Midbrain (tissue), 1 donor: ENCODE measurements around the gene KCNIP3.

ENCODE experiments used
- DNase-seq: peaks from one replicate; lab custom pipeline; 2025; lab: John Stamatoyannopoulos, UW

The KCNIP3 gene

DNA sequence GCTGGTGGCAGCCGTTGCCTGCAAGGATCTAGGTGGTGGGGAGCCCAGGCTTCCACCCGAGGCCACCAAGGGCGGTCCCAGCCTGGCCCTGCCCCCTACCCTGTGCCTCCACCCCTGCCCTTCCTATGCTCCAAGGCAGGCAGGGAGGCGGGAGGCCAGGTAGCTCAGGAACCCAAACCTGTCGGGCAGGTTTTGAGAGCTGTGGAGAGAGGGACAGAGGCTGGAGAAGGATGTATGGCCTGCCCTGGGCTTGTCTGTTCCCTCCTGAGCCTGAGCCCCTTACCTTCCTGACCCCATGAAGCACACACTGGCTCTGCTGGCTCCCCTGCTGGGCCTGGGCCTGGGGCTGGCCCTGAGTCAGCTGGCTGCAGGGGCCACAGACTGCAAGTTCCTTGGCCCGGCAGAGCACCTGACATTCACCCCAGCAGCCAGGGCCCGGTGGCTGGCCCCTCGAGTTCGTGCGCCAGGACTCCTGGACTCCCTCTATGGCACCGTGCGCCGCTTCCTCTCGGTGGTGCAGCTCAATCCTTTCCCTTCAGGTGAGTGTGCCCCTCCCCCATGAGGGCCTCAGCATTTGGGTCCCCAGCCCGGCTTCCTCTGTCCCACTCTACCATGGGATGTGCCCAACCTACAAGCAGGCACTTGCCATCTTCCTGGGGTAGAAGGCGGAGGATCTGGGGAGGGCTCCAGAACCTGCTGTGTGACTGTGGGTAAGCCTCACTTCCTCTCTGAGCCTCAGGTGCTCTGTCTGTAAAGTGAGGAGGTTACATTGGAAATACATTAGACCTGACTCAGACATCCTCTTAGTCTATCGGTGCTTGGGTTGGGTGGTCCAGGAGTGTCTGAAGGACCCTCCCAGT lies 22.6 kb upstream of the KCNIP3 start, which contains the start of gene PROM2:
Gene PROM2 (plus strand): TSS at position 159 of the 860 bp plus-strand sequence. CDS start 137 bp downstream, at position 296.
- DNase-seq, result no peak

- DNase-seq, result no peak
Observed at GRCh38 chr2:95275151-95275515, 22.0 kb upstream of the KCNIP3 start.

- no peak for DNase-seq
Observed at GRCh38 chr2:95275601-95276243, 21.4 kb upstream of the KCNIP3 start.

GRCh38 chr2:95276244-95276887 lies 20.8 kb upstream of the KCNIP3 start:
- no peak for DNase-seq

- DNase-seq, result no peak
Observed at GRCh38 chr2:95276888-95277245, 20.3 kb upstream of the KCNIP3 start.

DNA sequence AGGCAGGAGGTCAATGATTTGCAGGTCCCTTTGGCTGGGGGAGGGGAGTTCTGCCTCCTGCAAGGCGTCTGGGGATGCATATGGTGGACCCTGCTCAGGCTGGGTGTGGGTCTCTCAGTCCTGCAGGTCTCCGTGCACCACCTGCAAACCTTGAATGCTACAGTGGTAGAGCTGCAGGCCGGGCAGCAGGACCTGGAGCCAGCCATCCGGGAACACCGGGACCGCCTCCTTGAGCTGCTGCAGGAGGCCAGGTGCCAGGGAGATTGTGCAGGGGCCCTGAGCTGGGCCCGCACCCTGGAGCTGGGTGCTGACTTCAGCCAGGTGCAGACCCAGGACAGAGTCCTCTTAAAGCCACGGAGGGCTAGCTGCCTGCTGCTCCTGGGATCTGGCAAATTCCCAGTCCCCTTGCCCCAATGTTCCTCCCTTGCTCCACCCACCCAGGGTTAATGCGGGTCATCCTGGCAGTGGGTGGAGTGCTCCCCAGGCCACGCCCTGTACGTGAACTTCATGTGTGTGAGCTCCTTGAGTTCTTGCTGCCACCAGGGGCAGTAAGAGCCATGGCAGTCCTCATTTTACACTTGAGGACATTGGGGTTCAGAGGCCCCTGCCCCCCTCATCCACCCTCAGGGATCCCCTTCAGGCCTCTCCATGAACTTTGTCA lies 19.8 kb upstream of the KCNIP3 start:
- DNase-seq, result no peak

DNA sequence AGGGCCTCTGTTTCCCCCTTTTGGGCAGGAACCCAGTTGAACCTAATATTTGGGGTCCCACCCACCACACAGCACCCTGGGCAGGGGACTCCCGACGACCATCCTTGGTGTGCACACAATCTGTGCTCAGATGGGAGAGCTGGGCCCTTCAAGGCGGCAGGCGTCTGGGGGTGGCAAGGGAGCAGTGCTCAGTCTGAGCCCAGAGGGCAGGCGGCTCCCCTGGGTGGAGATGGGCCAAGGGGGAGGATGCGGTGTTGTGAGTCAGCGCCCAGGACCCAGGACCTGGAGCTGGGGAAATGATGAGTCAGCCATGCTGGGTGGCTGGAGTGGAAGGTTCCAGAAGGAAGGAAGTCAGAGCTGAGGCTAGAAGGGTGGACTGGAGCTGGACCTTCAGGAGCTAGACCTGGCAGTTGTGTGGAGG lies 19.1 kb upstream of the KCNIP3 start:
- DNase-seq, result no peak

- DNase-seq, result no peak
Observed at GRCh38 chr2:95278637-95279225, 18.4 kb upstream of the KCNIP3 start.

DNA sequence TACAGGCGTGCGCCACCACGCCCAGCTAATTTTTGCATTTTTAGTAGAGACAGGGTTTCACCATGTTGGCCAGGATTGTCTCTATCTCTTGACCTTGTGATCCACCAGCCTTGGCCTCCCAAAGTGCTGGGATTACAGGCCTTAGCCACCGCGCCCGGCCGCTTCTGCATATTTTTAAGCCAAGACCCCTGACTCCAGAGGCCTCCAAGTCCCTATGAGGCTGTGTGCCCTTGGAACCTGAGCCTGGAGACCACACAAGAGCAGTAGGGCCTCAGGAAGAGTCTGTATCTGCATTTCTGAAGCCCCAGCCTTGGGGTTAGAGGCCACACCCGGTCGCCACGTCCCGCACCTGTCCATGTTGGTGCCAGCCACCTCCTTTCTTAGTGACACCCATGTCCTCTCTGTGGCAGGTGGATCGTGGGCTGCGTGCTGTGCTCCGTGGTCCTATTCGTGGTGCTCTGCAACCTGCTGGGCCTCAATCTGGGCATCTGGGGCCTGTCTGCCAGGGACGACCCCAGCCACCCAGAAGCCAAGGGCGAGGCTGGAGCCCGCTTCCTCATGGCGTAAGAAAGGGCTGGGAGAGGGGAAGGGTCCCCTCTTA lies 17.6 kb upstream of the KCNIP3 start:
- DNase-seq, result no peak

GRCh38 chr2:95281071-95281470 lies 16.1 kb upstream of the KCNIP3 start:
- DNase-seq, result no peak

GRCh38 chr2:95281786-95282185 lies 15.4 kb upstream of the KCNIP3 start:
- no peak for DNase-seq

DNA sequence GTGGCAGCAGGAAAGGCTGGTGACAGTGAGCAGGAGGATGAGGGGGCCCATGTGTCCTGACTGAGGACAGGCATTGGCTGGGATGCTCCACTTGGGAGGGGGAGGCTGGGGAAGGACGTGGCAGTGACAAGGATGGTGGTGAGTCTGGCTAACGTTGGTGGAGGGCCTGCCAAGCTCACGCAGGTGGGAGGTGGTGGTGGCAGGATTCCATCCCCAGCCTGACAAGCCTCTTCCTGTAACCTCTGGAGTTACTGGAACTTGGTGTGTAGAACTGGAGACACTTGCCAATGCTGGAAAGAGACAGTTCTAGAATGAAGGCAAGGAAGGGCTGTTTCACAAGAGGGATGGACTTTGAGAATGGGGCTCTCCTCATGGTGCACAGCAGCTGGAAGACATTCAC lies 14.7 kb upstream of the KCNIP3 start:
- DNase-seq, result no peak

GRCh38 chr2:95283562-95283961 lies 13.6 kb upstream of the KCNIP3 start:
- DNase-seq, result no peak

DNA sequence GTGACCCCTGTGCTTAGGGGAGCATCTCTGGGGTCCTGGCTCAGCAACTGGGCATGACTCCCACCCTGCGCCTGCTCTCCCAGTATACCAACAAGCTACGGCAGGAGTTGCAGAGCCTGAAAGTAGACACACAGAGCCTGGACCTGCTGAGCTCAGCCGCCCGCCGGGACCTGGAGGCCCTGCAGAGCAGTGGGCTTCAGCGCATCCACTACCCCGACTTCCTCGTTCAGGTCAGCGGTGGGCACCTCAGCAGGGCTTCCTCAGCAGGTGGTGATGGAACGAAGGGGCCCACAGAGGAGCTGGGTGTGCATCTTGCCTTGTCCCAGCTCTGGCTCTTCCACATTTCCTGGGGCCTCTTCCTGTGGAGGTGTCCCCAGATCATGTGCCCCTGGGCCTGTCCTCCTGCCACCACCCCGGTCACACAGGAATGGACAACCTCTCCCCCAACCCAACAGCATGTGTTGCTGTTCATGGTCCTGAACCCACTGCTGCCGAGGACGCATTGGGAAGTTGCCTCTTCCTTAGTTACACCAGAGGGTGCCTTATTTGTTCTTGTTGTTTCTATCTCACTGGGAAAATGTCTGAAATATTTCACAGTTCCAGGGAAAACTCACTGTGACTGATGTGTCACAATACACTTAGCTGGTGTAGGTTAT lies 12.1 kb upstream of the KCNIP3 start:
- DNase-seq, result no peak

- DNase-seq, result no peak
Observed at GRCh38 chr2:95285542-95285932, 11.6 kb upstream of the KCNIP3 start.

DNA sequence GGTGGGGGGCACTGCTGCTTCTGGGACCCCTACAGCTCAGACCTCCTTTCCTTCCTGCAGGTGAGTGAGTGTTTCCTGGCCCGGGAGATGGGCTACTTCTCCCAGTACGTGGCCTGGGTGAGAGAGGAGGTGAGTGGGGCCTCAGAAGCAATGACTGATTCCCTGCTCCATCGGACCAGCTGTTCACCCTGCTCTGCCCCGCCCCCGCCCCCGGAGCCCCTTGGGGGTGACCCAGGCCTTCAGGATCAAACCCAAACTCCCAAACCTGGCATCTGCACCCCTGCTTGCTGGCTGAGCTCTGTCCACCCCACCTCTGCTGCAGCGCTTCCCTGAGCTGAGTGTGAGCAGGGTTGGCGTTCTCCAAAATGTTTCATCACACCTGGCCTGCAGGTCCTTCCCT lies 9.8 kb upstream of the KCNIP3 start:
- no peak for DNase-seq

- DNase-seq, result no peak
Observed at GRCh38 chr2:95287806-95288205, 9.3 kb upstream of the KCNIP3 start.

DNA sequence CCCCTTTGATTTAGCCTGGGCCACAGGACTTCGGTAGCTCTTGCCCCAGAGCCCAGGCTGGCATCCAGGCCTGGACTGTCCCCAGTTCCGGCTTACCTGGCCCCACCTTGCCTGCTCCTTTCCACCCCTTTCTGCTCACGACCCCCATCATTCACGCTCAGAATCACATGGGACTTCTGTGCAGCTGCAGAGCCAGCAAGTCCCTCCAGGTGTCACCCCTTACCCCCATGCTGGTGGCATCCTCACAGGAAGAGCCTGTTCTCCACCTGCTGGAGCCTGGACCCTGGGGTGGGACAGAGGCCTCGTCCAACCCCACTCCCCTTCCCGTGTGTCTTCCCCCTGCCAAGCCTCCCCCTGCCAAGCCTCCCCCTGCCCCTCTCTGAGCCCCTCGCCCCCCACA lies 7.9 kb upstream of the KCNIP3 start:
- no peak for DNase-seq

DNA sequence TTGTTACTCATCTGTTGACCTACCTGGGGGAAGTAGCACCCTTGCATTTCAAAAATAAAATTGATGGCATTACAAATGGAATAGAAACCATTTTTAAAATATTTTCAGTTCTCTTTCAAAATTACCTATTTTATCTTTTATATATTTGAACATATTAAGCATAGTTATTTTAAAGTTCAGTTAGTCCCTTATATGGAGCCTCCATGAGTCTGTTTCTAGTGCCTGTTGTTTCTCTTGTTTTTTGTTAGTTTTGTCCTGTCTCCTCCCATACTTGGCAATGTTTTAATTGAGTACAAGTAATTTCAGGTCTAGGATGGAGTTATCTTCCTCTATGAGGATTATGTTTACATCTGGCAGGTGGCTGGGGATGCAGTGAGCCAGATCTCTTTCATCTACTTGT lies 5.9 kb upstream of the KCNIP3 start:
- DNase-seq, result no peak

- no peak for DNase-seq
Observed at GRCh38 chr2:95292623-95293260, 4.4 kb upstream of the KCNIP3 start.
